ENCODE data around the gene LRRC8B. TPM values are rescaled to one million over a fixed set of nuclear protein-coding genes. Genes with fewer than 3 reads are reported as not detected.

LRRC8B gene
- total and polyA plus RNA-seq, 2 experiments from 2014 or later, result 4.6 to 5.1 TPM

- H3K36me3 ChIP-seq (replicated peaks; ENCODE audit: insufficient read depth, low read depth), result no peaks in the 10 kb centered on the region
- H3K4me2 ChIP-seq, result no peak overlapping the region
- no peaks in the 10 kb centered on the region for H3K79me2 ChIP-seq
- H3K9me2 ChIP-seq (replicated peaks; ENCODE audit: insufficient read depth), result no peaks in the 10 kb centered on the region
- no peaks in the 10 kb centered on the region for H3K9me3 ChIP-seq (ENCODE audit: low read depth)
- no peak for DNase-seq (ENCODE audit: low spot score)
- WGBS (ENCODE audit: low lambda C conversion rate, missing lambda C conversion rate), result 87% methylated on average over 2 of the region's 2 CpGs
- no peak overlapping the region for H3K4me3 ChIP-seq
- no peak overlapping the region for H3K27ac ChIP-seq
- no peak for TF ChIP-seq EZH2phosphoT487 (IDR thresholded peaks at IDR 0.05; ENCODE audit: low read depth, severe bottlenecking, unreplicated experiment)
- no peak for TF ChIP-seq EZH2 (IDR thresholded peaks at IDR 0.05; ENCODE audit: borderline replicate concordance)
- TF ChIP-seq CTCF (IDR thresholded peaks at IDR 0.05; ENCODE audit: poor library complexity), result no peak
- no peak overlapping the region for H2AFZ ChIP-seq
- H4K20me1 ChIP-seq (ENCODE audit: insufficient read depth, poor library complexity, severe bottlenecking), result no peaks in the 10 kb centered on the region
- no peaks in the 10 kb centered on the region for H3K27me3 ChIP-seq
- H3K4me1 ChIP-seq (ENCODE audit: insufficient read depth), result no peaks in the 10 kb centered on the region
These were observed 35.4 kb upstream of the LRRC8B start for GRCh38 chr1:89489047-89489729.

- Histone ChIP-seq H4K20me1 (ENCODE audit: insufficient read depth, poor library complexity, severe bottlenecking) (no peaks in the 10 kb centered on the region), H2AFZ (no peak overlapping the region), H3K4me1 (ENCODE audit: insufficient read depth) (no peaks in the 10 kb centered on the region), H3K79me2 (no peaks in the 10 kb centered on the region), H3K4me3 (no peak overlapping the region), H3K27ac (no peak overlapping the region), H3K9me2 (replicated peaks; ENCODE audit: insufficient read depth) (no peaks in the 10 kb centered on the region), H3K36me3 (replicated peaks; ENCODE audit: insufficient read depth, low read depth) (no peaks in the 10 kb centered on the region), H3K27me3 (no peaks in the 10 kb centered on the region), H3K4me2 (no peak overlapping the region), H3K9me3 (ENCODE audit: low read depth) (no peaks in the 10 kb centered on the region)
- 93% methylated on average over 3 of the region's 3 CpGs for WGBS (ENCODE audit: low lambda C conversion rate, missing lambda C conversion rate)
- DNase-seq (ENCODE audit: low spot score), result no peak
- TF ChIP-seq EZH2phosphoT487 (IDR thresholded peaks at IDR 0.05; ENCODE audit: low read depth, severe bottlenecking, unreplicated experiment) (no peak), EZH2 (IDR thresholded peaks at IDR 0.05; ENCODE audit: borderline replicate concordance) (no peak), CTCF (IDR thresholded peaks at IDR 0.05; ENCODE audit: poor library complexity) (no peak)
These were observed 34.2 kb upstream of the LRRC8B start for GRCh38 chr1:89490389-89490788.

GRCh38 chr1:89499320-89499719 is 25.3 kb upstream of the LRRC8B start:
- Histone ChIP-seq H3K4me2 (no peak overlapping the region), H2AFZ (no peak overlapping the region), H3K4me3 (no peak overlapping the region), H3K4me1 (ENCODE audit: insufficient read depth) (no peaks in the 10 kb centered on the region), H3K36me3 (replicated peaks; ENCODE audit: insufficient read depth, low read depth) (no peaks in the 10 kb centered on the region), H4K20me1 (ENCODE audit: insufficient read depth, poor library complexity, severe bottlenecking) (no peaks in the 10 kb centered on the region), H3K79me2 (no peaks in the 10 kb centered on the region), H3K27ac (no peak overlapping the region), H3K27me3 (peaks cover 3% of the 10 kb centered on the region), H3K9me3 (ENCODE audit: low read depth) (no peaks in the 10 kb centered on the region), H3K9me2 (replicated peaks; ENCODE audit: insufficient read depth) (no peaks in the 10 kb centered on the region)
- DNase-seq (ENCODE audit: low spot score), result no peak
- 90% methylated on average over 6 of the region's 6 CpGs for whole genome bisulfite sequencing (ENCODE audit: low lambda C conversion rate, missing lambda C conversion rate)
- TF ChIP-seq EZH2 (IDR thresholded peaks at IDR 0.05; ENCODE audit: borderline replicate concordance) (no peak), EZH2phosphoT487 (IDR thresholded peaks at IDR 0.05; ENCODE audit: low read depth, severe bottlenecking, unreplicated experiment) (no peak), CTCF (IDR thresholded peaks at IDR 0.05; ENCODE audit: poor library complexity) (no peak)

All from hepatocyte (in vitro differentiated cells).